Adrenal gland (tissue), 5 donors: Measurements from ENCODE around the gene OBSL1.

Experiments used
- CTCF ChIP-seq, 6 experiments: fragments of 450-650 bp in 4 of 6; fragments of 200-600 bp in 2 of 6; sonication (generic) in 1 of 6; IDR thresholded peaks; 1 replicate in 5 of 6; 2 replicates in 1 of 6; pipeline versions ENCODE4 v1.5.1 to v1.8.0; 2016 to 2021; ENCODE audit warnings: antibody characterized with exemption in 6 of 6, mild to moderate bottlenecking in 2 of 6, moderate library complexity in 1 of 6
- POLR2A ChIP-seq, 2 donors: fragments of 450-650 bp; IDR thresholded peaks; one replicate each; pipeline ENCODE4 v1.6.1; 2017; ENCODE audit warnings: antibody characterized with exemption in 2 of 2, mild to moderate bottlenecking in 2 of 2, moderate library complexity in 1 of 2
- donor health status: DM: no; HTN: no; CAD: no.

DNA sequence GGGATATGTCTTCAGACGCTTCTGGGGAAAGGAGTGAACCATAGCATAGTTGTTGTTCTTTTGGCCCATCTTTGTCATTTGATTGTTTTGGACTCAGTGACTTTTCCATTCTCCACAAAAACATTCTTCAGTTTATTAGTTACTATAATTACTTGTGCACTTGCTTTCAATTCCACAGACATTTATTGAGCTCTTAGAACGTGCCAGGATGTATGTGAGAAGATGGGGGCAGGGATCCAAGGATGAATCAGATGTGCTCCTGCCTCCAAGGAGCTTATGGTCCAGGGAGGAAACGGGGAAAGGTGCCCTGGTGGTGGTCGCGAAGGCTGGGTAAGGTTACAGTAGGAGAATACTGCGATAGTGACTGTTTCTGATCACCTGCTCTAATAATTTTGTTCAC lies 49.2 kb upstream of the OBSL1 start:
- no peak for TF ChIP-seq CTCF (IDR thresholded peaks at IDR 0.05)
- no peak for TF ChIP-seq POLR2A (IDR thresholded peaks at IDR 0.05)
